ENCODE results near the gene EPB41L2.
"Not testable (repeated sequence)": the region's sequence is repeated elsewhere in the genome, so short reads cannot be mapped to it uniquely, and the experiment has no call there.

The EPB41L2 gene

GRCh38 chr6:131033631-131034030 lies 29.4 kb downstream of the EPB41L2 start:
- no peak for DNase-seq

GRCh38 chr6:131029626-131030297 lies 33.3 kb downstream of the EPB41L2 start:
- no peak for DNase-seq

- no peak for DNase-seq
These were observed 35.7 kb downstream of the EPB41L2 start for GRCh38 chr6:131027326-131027725.

GRCh38 chr6:131026243-131026642 lies 36.8 kb downstream of the EPB41L2 start:
- DNase-seq = no peak

GRCh38 chr6:131024565-131024964 lies 38.5 kb downstream of the EPB41L2 start:
- DNase-seq = no peak

GRCh38 chr6:131023834-131024504 lies 39.1 kb downstream of the EPB41L2 start:
- DNase-seq = no peak

GRCh38 chr6:131022691-131023090 lies 40.4 kb downstream of the EPB41L2 start:
- no peak for DNase-seq

GRCh38 chr6:131017962-131018361 lies 45.1 kb downstream of the EPB41L2 start:
- DNase-seq = no peak

- DNase-seq = no peak
These were observed 47.3 kb downstream of the EPB41L2 start for GRCh38 chr6:131015630-131016263.

GRCh38 chr6:131015025-131015591 lies 47.9 kb downstream of the EPB41L2 start:
- DNase-seq = no peak

- no peak for DNase-seq
These were observed 48.8 kb downstream of the EPB41L2 start for GRCh38 chr6:131014080-131014776.

GRCh38 chr6:131013495-131013894 lies 49.5 kb downstream of the EPB41L2 start:
- DNase-seq = no peak

GRCh38 chr6:131009790-131010189 lies 53.3 kb downstream of the EPB41L2 start:
- no peak for DNase-seq

GRCh38 chr6:131008965-131009364 lies 54.1 kb downstream of the EPB41L2 start:
- not testable (repeated sequence) for DNase-seq

- not testable (repeated sequence) for DNase-seq
These were observed 55.1 kb downstream of the EPB41L2 start for GRCh38 chr6:131007964-131008363.

- DNase-seq = no peak
These were observed 55.8 kb downstream of the EPB41L2 start for GRCh38 chr6:131007286-131007685.

GRCh38 chr6:131005439-131006016 lies 57.5 kb downstream of the EPB41L2 start:
- DNase-seq = no peak

GRCh38 chr6:131004936-131005335 lies 58.1 kb downstream of the EPB41L2 start:
- DNase-seq = no peak

- no peak for DNase-seq
These were observed 58.7 kb downstream of the EPB41L2 start for GRCh38 chr6:131004387-131004755.

GRCh38 chr6:131003488-131004386 lies 59.3 kb downstream of the EPB41L2 start:
- no peak for DNase-seq

GRCh38 chr6:131002661-131002980 lies 60.4 kb downstream of the EPB41L2 start:
- DNase-seq = no peak

Data from CD4-positive, alpha-beta T cell treated with Interleukin-17A for 1 hour (primary cell).